ENCODE measurements around the gene MYRF.

GRCh38 chr11:61749591-61750217 is 2.7 kb upstream of the MYRF start:
- TF ChIP-seq CTCF (conservative IDR thresholded peaks at IDR 0.05) = no peak
- no peak for TF ChIP-seq ZFX (IDR thresholded peaks at IDR 0.05)

Measured in C4-2B (cell line).